ENCODE data around the gene OSBPL9. TPM values are rescaled to one million over a fixed set of nuclear protein-coding genes. Genes with fewer than 3 reads are reported as not detected.

The OSBPL9 gene
- total RNA-seq, 4 donors from 2014 or later: 65.8 to 206 (median 136) TPM

DNA sequence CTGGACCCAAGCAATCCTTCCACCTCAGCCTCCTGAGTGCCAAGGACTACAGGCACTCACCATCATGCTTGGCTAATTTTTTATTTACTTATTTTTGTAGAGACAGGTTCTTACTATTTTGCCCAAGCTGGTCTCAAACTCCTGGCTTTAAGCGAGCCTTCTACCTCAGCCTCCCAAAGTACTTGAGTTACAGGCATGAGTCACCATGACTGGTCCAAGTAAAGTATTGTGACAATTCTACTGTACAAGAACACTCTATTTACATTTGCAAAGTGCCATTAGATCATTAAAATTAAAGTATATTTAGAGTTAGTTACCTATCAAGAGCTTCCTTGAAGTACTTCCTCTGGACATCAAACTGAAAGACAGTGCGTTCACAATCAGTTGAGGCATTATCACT is 216.8 kb downstream of the OSBPL9 start:
- intact Hi-C loops (cut with DNase I; ENCODE audit: low total_unique reads) (no loop called here), in situ Hi-C loops (cut with MboI; ENCODE audit: low sequenced_read_pairs in 4 of 4) (no loop called here)
- Histone ChIP-seq H3K27me3 (no peaks in the 10 kb centered on the region), H3K9me3 (no peaks in the 10 kb centered on the region), H3K4me3 (no peak overlapping the region), H3K36me3 (peaks cover 0 to 37% of the 10 kb centered on the region in 2 donors), H3K27ac (no peak overlapping the region), H3K4me1 (no peaks in the 10 kb centered on the region)
- TF ChIP-seq, protein P1, sequence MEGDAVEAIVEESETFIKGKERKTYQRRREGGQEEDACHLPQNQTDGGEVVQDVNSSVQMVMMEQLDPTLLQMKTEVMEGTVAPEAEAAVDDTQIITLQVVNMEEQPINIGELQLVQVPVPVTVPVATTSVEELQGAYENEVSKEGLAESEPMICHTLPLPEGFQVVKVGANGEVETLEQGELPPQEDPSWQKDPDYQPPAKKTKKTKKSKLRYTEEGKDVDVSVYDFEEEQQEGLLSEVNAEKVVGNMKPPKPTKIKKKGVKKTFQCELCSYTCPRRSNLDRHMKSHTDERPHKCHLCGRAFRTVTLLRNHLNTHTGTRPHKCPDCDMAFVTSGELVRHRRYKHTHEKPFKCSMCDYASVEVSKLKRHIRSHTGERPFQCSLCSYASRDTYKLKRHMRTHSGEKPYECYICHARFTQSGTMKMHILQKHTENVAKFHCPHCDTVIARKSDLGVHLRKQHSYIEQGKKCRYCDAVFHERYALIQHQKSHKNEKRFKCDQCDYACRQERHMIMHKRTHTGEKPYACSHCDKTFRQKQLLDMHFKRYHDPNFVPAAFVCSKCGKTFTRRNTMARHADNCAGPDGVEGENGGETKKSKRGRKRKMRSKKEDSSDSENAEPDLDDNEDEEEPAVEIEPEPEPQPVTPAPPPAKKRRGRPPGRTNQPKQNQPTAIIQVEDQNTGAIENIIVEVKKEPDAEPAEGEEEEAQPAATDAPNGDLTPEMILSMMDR (IDR thresholded peaks at IDR 0.05 in 4 of 5, conservative IDR thresholded peaks at IDR 0.05 in 1 of 5): no peak
- TF ChIP-seq POLR2A (IDR thresholded peaks at IDR 0.05): no peak
- ATAC-seq (no peak), DNase-seq (no peak)

DNA sequence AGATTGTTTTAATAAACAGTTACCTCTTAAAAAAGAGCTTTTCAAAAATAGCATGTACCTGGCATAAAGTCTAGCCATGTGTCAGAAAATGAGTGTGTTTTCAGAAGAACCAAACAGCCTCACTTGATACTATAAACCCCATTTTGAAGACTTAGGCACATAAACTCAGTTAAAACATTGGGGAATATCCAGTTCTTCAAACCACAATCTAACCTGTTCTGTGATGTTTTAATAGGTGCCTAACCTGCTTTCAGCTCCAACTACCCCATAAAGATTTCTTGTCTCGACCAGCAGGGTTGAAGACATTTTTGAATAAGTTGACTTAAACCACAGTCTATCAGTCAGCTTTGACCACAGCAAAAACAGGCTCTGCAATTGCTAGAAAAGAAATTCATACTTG is 220.4 kb downstream of the OSBPL9 start:
- in situ Hi-C loops (cut with MboI; ENCODE audit: low sequenced_read_pairs in 4 of 4): no loop called here
- Histone ChIP-seq H3K9me3 (no peaks in the 10 kb centered on the region), H3K27ac (no peak overlapping the region), H3K36me3 (peaks cover 0 to 35% of the 10 kb centered on the region in 2 donors), H3K4me1 (no peaks in the 10 kb centered on the region), H3K4me3 (no peak overlapping the region), H3K27me3 (no peaks in the 10 kb centered on the region)
- DNase-seq (no peak), ATAC-seq (no peak)
- TF ChIP-seq, protein P1 (IDR thresholded peaks at IDR 0.05 in 4 of 5, conservative IDR thresholded peaks at IDR 0.05 in 1 of 5): no peak
- no peak for TF ChIP-seq POLR2A (IDR thresholded peaks at IDR 0.05)
- intact Hi-C loops (cut with DNase I; ENCODE audit: low total_unique reads): no loop called here

MicroRNA genes within 50 kb of the gene (microRNA counts, 767-probe panel; counts per million panel counts)
- microRNA hsa-miR-761: 356 to 448 counts per million in 2 donors

Small RNA genes lying within 50 kb of the gene (microRNA-seq; reads per million reads assigned to microRNA genes)
- gene MIR761 (ENCODE audit: borderline replicate concordance in 2 of 2): 0 reads per million in 2 donors

Other genes with a start within 250 kb of the OSBPL9 start
- 100 to 1,000 TPM in 1 of 4 donors, 10 to 100 TPM in 3; 44.8 to 121 (median 71.0) TPM for gene EPS15, start 97.8 kb upstream of the OSBPL9 start, total RNA-seq